ENCODE results near the gene RASGRP2.
A peak's percentile ranks its signal among the peaks of the same experiment; 100 is the strongest.

The RASGRP2 gene

DNA sequence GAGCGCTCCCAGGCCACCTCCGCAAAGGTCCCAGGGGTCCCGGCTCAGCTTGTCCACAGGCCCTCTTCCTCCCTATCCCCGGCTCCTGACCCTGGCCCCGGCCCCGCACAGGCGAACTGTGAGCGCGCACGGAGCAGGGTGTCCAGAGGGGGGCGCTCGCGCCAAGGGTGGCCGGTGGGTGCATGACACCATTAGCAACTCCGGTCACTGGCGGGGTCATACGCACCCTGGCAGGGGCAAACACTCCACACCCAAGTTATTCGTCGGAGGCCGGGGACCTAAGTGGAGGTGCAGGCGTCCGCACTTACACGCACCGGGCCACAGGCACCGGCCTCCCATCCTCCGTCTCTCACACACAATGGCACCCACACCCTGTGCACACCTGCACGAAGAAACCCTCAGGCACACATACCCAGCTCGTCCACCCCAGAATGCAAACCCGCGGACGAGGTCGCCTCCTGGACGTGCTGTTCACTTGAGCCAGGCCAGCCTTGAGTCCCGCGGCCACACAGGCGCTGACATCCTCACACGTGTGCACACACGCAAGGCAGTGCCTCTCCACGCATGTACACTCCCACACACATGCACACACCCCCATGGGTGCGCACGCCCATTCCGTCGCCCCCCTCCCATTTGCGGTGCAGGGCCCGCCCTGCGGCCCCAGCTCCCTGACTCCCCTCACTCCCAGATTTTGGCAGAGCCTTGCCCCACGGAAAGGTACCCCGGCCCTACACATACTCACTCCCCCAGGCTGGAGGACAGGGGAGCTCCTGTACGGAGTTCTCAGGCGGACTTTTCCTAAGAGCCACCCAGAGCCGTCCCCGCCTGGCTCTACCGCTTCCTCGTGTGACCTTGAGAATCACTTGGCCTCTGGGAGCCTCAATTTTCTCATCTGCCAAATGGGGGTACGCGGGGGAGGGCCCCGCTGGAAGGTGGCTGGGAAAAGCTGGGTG is at the start of gene RASGRP2:
TSS of gene RASGRP2 (minus strand) at position 552 of the 953 bp plus-strand sequence. CDS start 1,276 bp downstream, outside the sequence.
- H3K9ac ChIP-seq (ENCODE audit: low read depth, low read length): peak within 1 kb of the TSS; percentile 67; the same call in 1 of the 2 replicates
- H3K27me3 ChIP-seq (ENCODE audit: insufficient read depth, low read length): peaks cover 69% of the 10 kb centered on the region
- H3K9me3 ChIP-seq (ENCODE audit: insufficient read depth, low read depth, low read length): no peaks in the 10 kb centered on the region
- H3K4me3 ChIP-seq (ENCODE audit: low read length): peak within 1 kb of the TSS; percentile 79
- peaks cover 15% of the 10 kb centered on the region; the same call in 1 of the 2 replicates for H3K4me1 ChIP-seq (ENCODE audit: insufficient read depth, low read length)
- H3K27ac ChIP-seq (ENCODE audit: low read length): no peak within 1 kb of the TSS
- no peaks in the 10 kb centered on the region for H3K36me3 ChIP-seq (ENCODE audit: insufficient read depth, low read depth, low read length)

DNA sequence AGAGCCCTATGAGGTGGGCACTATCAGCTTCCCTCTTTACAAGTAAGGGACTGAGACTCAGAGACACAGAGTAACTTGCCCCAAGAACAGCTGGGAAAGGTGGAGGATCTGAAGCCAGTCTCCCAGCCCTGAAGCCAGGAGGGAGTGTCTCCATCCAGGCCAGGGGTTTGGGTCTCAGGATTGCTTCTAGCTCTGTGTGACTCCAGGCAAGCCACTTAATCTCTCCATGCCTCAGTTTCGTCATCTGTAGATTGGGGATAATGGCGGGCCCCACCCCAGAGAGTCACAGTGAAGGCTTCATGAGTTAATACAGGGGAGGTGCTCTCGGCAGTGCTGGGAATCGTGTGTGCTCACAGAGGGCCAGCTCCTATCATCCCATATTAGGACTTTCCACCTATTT is 48.5 kb upstream of the RASGRP2 start:
- H3K27me3 ChIP-seq (ENCODE audit: insufficient read depth, low read length): no peaks in the 10 kb centered on the region
- no peaks in the 10 kb centered on the region for H3K36me3 ChIP-seq (ENCODE audit: insufficient read depth, low read depth, low read length)
- H3K4me1 ChIP-seq (ENCODE audit: insufficient read depth, low read length): no peaks in the 10 kb centered on the region
- H3K9ac ChIP-seq (ENCODE audit: low read depth, low read length): no peak overlapping the region
- no peaks in the 10 kb centered on the region for H3K9me3 ChIP-seq (ENCODE audit: insufficient read depth, low read depth, low read length)
- H3K4me3 ChIP-seq (ENCODE audit: low read length): no peak overlapping the region
- no peak overlapping the region for H3K27ac ChIP-seq (ENCODE audit: low read length)

- Histone ChIP-seq H3K27ac (ENCODE audit: low read length) (no peak overlapping the region), H3K9ac (ENCODE audit: low read depth, low read length) (no peak overlapping the region), H3K4me1 (ENCODE audit: insufficient read depth, low read length) (no peaks in the 10 kb centered on the region), H3K27me3 (ENCODE audit: insufficient read depth, low read length) (no peaks in the 10 kb centered on the region), H3K36me3 (ENCODE audit: insufficient read depth, low read depth, low read length) (no peaks in the 10 kb centered on the region), H3K4me3 (ENCODE audit: low read length) (no peak overlapping the region), H3K9me3 (ENCODE audit: insufficient read depth, low read depth, low read length) (no peaks in the 10 kb centered on the region)
Measured at GRCh38 chr11:64791781-64792291, 47.9 kb upstream of the RASGRP2 start.

- Histone ChIP-seq H3K9me3 (ENCODE audit: insufficient read depth, low read depth, low read length) (no peaks in the 10 kb centered on the region), H3K9ac (ENCODE audit: low read depth, low read length) (no peak overlapping the region), H3K27me3 (ENCODE audit: insufficient read depth, low read length) (no peaks in the 10 kb centered on the region), H3K36me3 (ENCODE audit: insufficient read depth, low read depth, low read length) (no peaks in the 10 kb centered on the region), H3K27ac (ENCODE audit: low read length) (no peak overlapping the region), H3K4me1 (ENCODE audit: insufficient read depth, low read length) (no peaks in the 10 kb centered on the region), H3K4me3 (ENCODE audit: low read length) (no peak overlapping the region)
Measured at GRCh38 chr11:64790205-64791095, 46.5 kb upstream of the RASGRP2 start.

DNA sequence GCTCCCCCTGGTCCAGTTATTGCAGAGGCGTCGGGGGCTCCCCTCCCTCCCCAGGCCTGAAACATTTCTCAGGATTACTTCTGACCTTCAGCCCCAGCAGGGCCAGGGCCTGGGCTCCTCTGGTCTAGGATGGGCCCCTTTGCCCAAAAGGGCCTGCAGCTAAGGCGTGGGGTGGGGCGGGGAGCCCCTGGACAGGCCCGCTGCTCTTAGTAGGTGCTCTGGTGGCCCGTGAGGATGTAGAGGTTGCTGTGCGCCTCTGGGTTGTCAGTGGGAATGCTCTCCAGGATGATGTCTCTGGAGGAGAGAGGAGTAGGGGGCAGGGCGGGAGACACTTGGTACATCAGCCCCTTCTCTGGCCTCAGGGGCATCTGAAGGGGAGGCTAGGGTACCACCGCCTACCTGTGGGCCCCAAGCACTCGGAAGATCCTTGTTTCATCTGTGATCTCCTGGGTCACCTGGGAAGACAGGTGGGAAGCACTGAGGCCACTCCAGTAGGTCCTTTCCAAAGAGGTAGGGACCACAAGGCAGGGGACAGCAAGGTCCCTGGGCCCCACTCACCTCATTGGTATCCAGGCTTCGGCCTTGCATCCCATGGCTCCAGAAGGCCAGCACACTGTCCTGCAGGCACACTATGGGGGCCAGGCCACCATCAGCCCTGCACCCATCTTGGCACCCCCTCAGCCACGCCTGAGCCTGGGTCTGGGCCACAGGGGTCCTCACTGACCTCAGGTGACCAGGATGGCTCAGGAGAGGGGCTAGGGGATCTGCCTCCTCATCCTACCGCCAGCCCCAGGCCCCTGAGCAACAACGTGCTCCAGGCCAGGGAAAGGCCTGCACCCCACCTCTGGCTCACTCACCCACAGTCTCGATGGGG is 45.6 kb upstream of the RASGRP2 start:
- Histone ChIP-seq H3K9me3 (ENCODE audit: insufficient read depth, low read depth, low read length) (no peaks in the 10 kb centered on the region), H3K9ac (ENCODE audit: low read depth, low read length) (no peak overlapping the region), H3K4me3 (ENCODE audit: low read length) (no peak overlapping the region), H3K4me1 (ENCODE audit: insufficient read depth, low read length) (no peaks in the 10 kb centered on the region), H3K36me3 (ENCODE audit: insufficient read depth, low read depth, low read length) (no peaks in the 10 kb centered on the region), H3K27me3 (ENCODE audit: insufficient read depth, low read length) (no peaks in the 10 kb centered on the region), H3K27ac (ENCODE audit: low read length) (no peak overlapping the region)

DNA sequence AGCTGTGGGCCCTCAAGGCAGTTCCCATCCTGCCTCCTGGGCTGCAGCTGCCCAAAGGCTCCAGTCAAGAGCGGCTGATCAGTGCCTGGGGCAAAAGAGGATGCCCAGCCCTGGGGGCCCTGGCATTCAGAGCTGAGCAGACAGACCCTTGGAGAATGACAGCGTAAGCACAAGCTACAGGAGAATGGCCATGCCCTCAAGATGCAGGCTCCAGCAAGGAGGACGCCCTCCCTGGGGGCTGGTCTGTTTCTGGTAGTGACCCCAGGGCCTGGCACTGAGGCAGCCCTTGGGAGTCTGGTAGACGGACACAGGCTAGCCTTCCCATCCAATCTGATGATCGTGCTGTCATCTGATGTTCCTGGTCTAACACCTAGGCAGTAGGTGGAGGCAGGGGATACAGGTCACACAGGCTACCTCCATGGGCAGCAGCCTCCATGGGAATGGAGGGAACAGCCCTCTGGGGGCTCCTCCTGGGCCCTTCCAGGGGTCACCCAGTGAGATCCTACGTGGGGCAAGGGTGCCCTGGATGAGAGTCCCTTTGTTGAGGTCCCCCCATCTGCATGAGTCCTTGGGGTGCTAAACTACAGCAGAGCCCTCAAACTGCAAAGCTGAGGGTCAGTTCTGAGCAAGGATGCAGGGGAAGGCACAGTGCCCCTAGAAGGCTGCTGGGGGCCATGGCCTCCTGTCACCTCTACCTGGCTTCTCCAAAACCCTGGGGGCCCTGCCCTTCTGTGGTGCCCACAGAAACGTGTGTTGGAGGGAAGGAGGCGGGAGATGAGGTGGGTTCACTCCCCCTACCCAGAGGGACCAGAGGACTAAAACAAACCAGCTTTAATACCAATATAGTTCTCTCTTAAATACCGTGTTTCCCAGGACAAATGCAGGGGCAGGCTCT is 44.6 kb upstream of the RASGRP2 start:
- H3K9me3 ChIP-seq (ENCODE audit: insufficient read depth, low read depth, low read length): no peaks in the 10 kb centered on the region
- no peak overlapping the region for H3K27ac ChIP-seq (ENCODE audit: low read length)
- no peak overlapping the region for H3K4me3 ChIP-seq (ENCODE audit: low read length)
- no peaks in the 10 kb centered on the region for H3K27me3 ChIP-seq (ENCODE audit: insufficient read depth, low read length)
- no peak overlapping the region for H3K9ac ChIP-seq (ENCODE audit: low read depth, low read length)
- no peaks in the 10 kb centered on the region for H3K36me3 ChIP-seq (ENCODE audit: insufficient read depth, low read depth, low read length)
- H3K4me1 ChIP-seq (ENCODE audit: insufficient read depth, low read length): no peaks in the 10 kb centered on the region

DNA sequence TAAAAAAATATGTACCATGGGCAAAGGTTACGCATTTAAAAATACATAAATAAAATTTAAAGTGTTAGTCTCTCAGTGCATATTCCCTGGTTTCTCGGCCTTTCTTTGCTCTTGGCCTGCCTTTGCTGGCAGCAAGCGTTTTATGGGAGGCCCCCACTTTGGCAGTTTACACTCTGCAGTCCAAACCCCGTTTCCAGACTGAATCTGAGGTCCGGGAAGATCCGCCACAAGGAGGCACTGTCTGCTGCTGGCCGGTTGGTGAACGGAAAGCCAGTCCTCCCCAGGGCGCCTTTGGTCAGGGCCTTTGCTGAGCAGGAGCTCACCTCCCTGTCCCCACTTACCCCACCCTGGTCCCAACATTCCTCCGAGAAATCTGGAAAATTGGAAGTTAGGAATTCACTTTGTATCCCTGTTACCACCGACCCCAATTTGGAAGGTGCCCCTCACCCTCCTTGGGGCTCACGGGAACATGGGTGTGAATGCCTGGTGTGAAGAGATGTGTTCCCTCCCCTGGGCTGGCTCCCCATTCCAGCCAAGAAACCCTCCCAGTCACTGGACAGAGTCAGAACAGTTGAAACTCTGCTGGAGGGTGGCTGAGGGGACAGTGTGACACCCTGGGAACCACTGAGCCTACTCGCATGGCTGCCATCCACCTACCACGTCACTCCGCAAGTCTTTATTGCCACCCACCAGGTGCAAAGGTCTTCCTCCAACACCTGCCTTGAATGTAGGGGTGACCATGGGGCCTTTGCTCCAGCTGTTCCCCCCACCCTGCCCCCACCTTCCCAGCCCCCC is 43.8 kb upstream of the RASGRP2 start:
- no peak overlapping the region for H3K27ac ChIP-seq (ENCODE audit: low read length)
- no peak overlapping the region for H3K4me3 ChIP-seq (ENCODE audit: low read length)
- no peaks in the 10 kb centered on the region for H3K36me3 ChIP-seq (ENCODE audit: insufficient read depth, low read depth, low read length)
- H3K9me3 ChIP-seq (ENCODE audit: insufficient read depth, low read depth, low read length): no peaks in the 10 kb centered on the region
- H3K27me3 ChIP-seq (ENCODE audit: insufficient read depth, low read length): no peaks in the 10 kb centered on the region
- H3K4me1 ChIP-seq (ENCODE audit: insufficient read depth, low read length): no peaks in the 10 kb centered on the region
- no peak overlapping the region for H3K9ac ChIP-seq (ENCODE audit: low read depth, low read length)

DNA sequence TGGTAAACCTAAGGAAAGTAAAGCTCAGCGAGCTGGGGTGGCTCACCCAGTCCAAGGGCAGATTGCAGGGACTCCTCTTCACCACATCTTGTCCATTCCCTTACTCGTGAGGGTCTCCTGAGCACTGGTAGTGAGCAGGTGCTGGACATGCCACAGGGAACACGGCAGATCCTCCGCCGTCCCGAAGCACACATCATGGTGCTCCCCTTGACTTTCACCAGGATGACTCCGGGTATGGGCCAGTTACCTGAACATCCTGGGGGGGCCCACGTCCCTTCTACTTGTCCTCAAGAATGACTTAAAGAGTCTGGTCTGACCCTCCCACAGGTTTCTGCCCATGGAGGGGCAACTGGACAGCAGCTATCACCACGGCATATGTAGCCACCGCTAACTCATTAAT is 42.4 kb upstream of the RASGRP2 start:
- no peak overlapping the region for H3K9ac ChIP-seq (ENCODE audit: low read depth, low read length)

DNA sequence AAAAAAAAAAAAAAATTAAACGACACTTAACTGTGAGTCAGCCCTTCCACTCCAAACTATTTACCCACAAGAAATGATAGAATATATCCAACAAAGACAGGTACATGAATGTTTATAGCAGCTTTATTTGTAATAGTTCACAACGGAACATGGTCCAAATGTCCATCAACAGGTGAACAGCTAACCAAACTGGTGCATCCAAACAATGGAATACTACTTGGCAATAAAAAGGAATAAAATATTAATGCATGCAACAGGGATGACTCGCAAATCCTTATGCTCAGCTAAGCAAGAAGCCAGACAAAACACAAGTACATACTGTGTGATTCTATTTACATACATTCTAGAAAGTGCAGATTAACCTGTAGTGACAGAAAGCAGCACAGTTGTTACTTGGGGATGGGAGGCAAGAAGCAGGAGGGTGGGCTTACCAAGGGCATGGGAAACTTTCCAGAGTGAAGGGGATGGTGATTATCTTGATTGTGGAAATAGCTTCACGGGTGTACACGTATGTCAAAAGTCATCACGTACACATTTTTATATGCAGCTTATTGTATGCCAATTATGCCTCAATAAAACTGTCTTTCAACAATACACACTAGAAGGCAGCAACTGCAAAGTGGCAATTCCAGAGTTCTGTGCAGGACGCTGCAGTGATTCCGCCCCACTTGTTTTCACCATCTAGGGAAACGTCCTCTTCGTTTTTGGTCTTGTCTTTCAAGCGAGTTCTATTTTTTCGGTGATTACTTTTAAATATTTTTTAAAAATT is 41.1 kb upstream of the RASGRP2 start:
- Histone ChIP-seq H3K9me3 (ENCODE audit: insufficient read depth, low read depth, low read length) (no peaks in the 10 kb centered on the region), H3K4me3 (ENCODE audit: low read length) (no peak overlapping the region), H3K36me3 (ENCODE audit: insufficient read depth, low read depth, low read length) (no peaks in the 10 kb centered on the region), H3K27ac (ENCODE audit: low read length) (no peak overlapping the region), H3K27me3 (ENCODE audit: insufficient read depth, low read length) (no peaks in the 10 kb centered on the region), H3K9ac (ENCODE audit: low read depth, low read length) (no peak overlapping the region), H3K4me1 (ENCODE audit: insufficient read depth, low read length) (no peaks in the 10 kb centered on the region)

More for the DNA sequence above, 42.4 kb upstream of the RASGRP2 start:
- no peaks in the 10 kb centered on the region for H3K4me1 ChIP-seq (ENCODE audit: insufficient read depth, low read length)
- H3K9me3 ChIP-seq (ENCODE audit: insufficient read depth, low read depth, low read length): no peaks in the 10 kb centered on the region
- H3K4me3 ChIP-seq (ENCODE audit: low read length): no peak overlapping the region
- H3K27ac ChIP-seq (ENCODE audit: low read length): no peak overlapping the region
- no peaks in the 10 kb centered on the region for H3K27me3 ChIP-seq (ENCODE audit: insufficient read depth, low read length)
- no peaks in the 10 kb centered on the region for H3K36me3 ChIP-seq (ENCODE audit: insufficient read depth, low read depth, low read length)
